Natural killer cell treated with Interleukin-12 subunit alpha and Interleukin-12 subunit beta and Interleukin-15 and Interleukin-18, amount 100 ng/mL, for 72 hours (primary cell): ENCODE measurements around the gene ABHD6. TPM values are rescaled to one million over a fixed set of nuclear protein-coding genes. Genes with fewer than 3 reads are reported as not detected.

Experiments used
- ATAC-seq, 2 donors: fragments of 150-1000 bp; cut with Tn5 transposase in 1 of 2; sonication (Bioruptor Pico), chemical (Tn5 transposase) in 1 of 2; 2 replicates each; pipeline ENCODE4 v1.10.0; 2021
- DNase-seq: peaks from one replicate; pipeline ENCODE4 v3.0.0; 2022; ENCODE audit warnings: low spot score
- H3K27ac Mint-ChIP-seq, 2 donors: 1 replicate in 1 of 2; 2 replicates in 1 of 2; pipeline ENCODE4 v1.8.0; 2022; ENCODE audit warnings: mixed read lengths in 2 of 2, mild to moderate bottlenecking in 1 of 2, moderate library complexity in 1 of 2
- H3K27me3 Mint-ChIP-seq, 2 donors: 1 replicate in 1 of 2; 2 replicates in 1 of 2; pipeline ENCODE4 v1.8.0; 2022; ENCODE audit warnings: mixed read lengths in 2 of 2
- H3K36me3 Mint-ChIP-seq: one replicate; pipeline ENCODE4 v1.8.0; 2022; ENCODE audit warnings: mixed read lengths
- H3K4me1 Mint-ChIP-seq, 2 donors: 1 replicate in 1 of 2; 2 replicates in 1 of 2; pipeline ENCODE4 v1.8.0; 2022; ENCODE audit warnings: low read depth in 2 of 2, mixed read lengths in 2 of 2, mild to moderate bottlenecking in 1 of 2
- H3K4me3 Mint-ChIP-seq: one replicate; pipeline ENCODE4 v1.8.0; 2022; ENCODE audit warnings: mixed read lengths
- H3K9me3 Mint-ChIP-seq: 2 replicates; pipeline ENCODE4 v1.8.0; 2022; ENCODE audit warnings: mixed read lengths
- total RNA-seq, 2 donors: library from RNA; stranded (reverse); gene quantifications; one replicate each; pipeline ENCODE4 v1.2.3, GENCODE V29; 2022

The ABHD6 gene
- total RNA-seq, 2 donors from 2014 or later, result 2.5 to 3.3 TPM

- peak overlapping the region; percentile 97 to 99 for H3K27ac Mint-ChIP-seq
- H3K4me1 Mint-ChIP-seq, result peaks cover 24 to 29% of the 10 kb centered on the region in 2 donors
- ATAC-seq (no peak), DNase-seq (no peak)
- H3K9me3 Mint-ChIP-seq, result no peaks in the 10 kb centered on the region
- peak overlapping the region; percentile 99 for H3K4me3 Mint-ChIP-seq
- H3K27me3 Mint-ChIP-seq, result peaks cover 2% of the 10 kb centered on the region in 2 donors
- peaks cover 12% of the 10 kb centered on the region for H3K36me3 Mint-ChIP-seq
These were observed 70.1 kb downstream of the ABHD6 start for GRCh38 chr3:58307639-58308215.

GRCh38 chr3:58308728-58309127 lies 71.1 kb downstream of the ABHD6 start:
- DNase-seq, result no peak
- Mint-ChIP-seq H3K4me1 (peaks cover 24 to 29% of the 10 kb centered on the region in 2 donors), H3K27ac (peak overlapping the region in 1 of 2 donors; percentile 63), H3K4me3 (no peak overlapping the region), H3K27me3 (no peaks in the 10 kb centered on the region), H3K36me3 (peaks cover 12% of the 10 kb centered on the region), H3K9me3 (no peaks in the 10 kb centered on the region)
- no peak for ATAC-seq

DNA sequence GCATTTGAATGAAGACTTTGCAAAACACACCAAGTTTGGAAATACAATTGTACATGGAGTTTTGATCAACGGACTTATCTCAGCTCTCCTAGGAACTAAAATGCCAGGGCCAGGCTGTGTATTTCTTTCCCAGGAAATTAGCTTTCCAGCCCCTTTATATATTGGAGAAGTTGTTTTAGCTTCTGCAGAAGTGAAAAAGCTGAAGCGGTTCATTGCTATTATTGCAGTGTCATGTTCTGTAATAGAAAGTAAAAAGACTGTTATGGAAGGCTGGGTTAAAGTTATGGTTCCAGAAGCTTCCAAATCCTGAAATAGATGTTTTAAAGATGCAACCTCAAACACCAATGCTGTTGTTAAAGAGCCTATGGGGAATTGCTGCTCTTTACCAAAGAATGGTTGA lies 80.2 kb downstream of the ABHD6 start:
- Mint-ChIP-seq H3K27ac (no peak overlapping the region), H3K4me1 (peaks cover 4 to 11% of the 10 kb centered on the region in 2 donors), H3K27me3 (no peaks in the 10 kb centered on the region), H3K9me3 (no peaks in the 10 kb centered on the region), H3K4me3 (no peak overlapping the region), H3K36me3 (peaks cover 16% of the 10 kb centered on the region)
- ATAC-seq (no peak), DNase-seq (no peak)

DNA sequence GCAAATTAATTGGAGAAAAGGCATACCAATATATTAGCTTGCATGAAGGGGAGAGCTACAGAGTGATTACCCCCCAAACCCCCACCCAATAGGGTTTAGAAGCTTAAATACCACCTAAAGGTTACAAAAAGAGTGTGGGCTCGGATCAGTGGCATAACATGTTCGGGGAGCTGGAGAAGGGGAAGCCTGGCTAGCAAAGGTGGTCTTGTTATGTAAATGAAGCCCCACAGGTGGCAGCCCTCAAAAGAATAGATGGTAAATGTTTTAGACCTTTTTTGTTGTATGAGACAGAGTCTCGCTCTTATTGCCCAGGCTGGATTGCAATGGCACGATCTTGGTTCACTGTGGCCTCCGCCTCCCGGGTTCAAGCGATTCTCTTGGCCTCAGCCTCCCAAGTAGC lies 84.2 kb downstream of the ABHD6 start:
- DNase-seq (no peak), ATAC-seq (no peak)
- Mint-ChIP-seq H3K4me1 (peaks cover 3 to 9% of the 10 kb centered on the region in 2 donors), H3K36me3 (peaks cover 8% of the 10 kb centered on the region), H3K27me3 (no peaks in the 10 kb centered on the region), H3K4me3 (no peak overlapping the region), H3K9me3 (no peaks in the 10 kb centered on the region), H3K27ac (no peak overlapping the region)

- ATAC-seq (no peak), DNase-seq (no peak)
- peaks cover 3 to 9% of the 10 kb centered on the region in 2 donors for H3K4me1 Mint-ChIP-seq
- H3K4me3 Mint-ChIP-seq, result no peak overlapping the region
- H3K27ac Mint-ChIP-seq, result no peak overlapping the region
- H3K36me3 Mint-ChIP-seq, result no peaks in the 10 kb centered on the region
- no peaks in the 10 kb centered on the region for H3K27me3 Mint-ChIP-seq
- H3K9me3 Mint-ChIP-seq, result no peaks in the 10 kb centered on the region
These were observed 85.2 kb downstream of the ABHD6 start for GRCh38 chr3:58322793-58323192.

- Mint-ChIP-seq H3K36me3 (no peaks in the 10 kb centered on the region), H3K27me3 (no peaks in the 10 kb centered on the region), H3K4me1 (peaks cover 3 to 9% of the 10 kb centered on the region in 2 donors), H3K27ac (peak overlapping the region; percentile 36 to 60), H3K4me3 (no peak overlapping the region), H3K9me3 (no peaks in the 10 kb centered on the region)
- DNase-seq (no peak), ATAC-seq (no peak)
These were observed 86.2 kb downstream of the ABHD6 start for GRCh38 chr3:58323529-58324390.

- Mint-ChIP-seq H3K4me3 (no peak overlapping the region), H3K4me1 (peaks cover 3 to 9% of the 10 kb centered on the region in 2 donors), H3K9me3 (no peaks in the 10 kb centered on the region), H3K36me3 (no peaks in the 10 kb centered on the region), H3K27ac (peak overlapping the region; percentile 36 to 60), H3K27me3 (no peaks in the 10 kb centered on the region)
- DNase-seq, result no peak
- no peak for ATAC-seq
These were observed 87.1 kb downstream of the ABHD6 start for GRCh38 chr3:58324391-58325390.

- Mint-ChIP-seq H3K9me3 (no peaks in the 10 kb centered on the region), H3K4me1 (peaks cover 3 to 9% of the 10 kb centered on the region in 2 donors), H3K36me3 (no peaks in the 10 kb centered on the region), H3K4me3 (no peak overlapping the region), H3K27ac (no peak overlapping the region), H3K27me3 (no peaks in the 10 kb centered on the region)
- ATAC-seq, result no peak
- DNase-seq, result no peak
These were observed 88.0 kb downstream of the ABHD6 start for GRCh38 chr3:58325525-58325992.

DNA sequence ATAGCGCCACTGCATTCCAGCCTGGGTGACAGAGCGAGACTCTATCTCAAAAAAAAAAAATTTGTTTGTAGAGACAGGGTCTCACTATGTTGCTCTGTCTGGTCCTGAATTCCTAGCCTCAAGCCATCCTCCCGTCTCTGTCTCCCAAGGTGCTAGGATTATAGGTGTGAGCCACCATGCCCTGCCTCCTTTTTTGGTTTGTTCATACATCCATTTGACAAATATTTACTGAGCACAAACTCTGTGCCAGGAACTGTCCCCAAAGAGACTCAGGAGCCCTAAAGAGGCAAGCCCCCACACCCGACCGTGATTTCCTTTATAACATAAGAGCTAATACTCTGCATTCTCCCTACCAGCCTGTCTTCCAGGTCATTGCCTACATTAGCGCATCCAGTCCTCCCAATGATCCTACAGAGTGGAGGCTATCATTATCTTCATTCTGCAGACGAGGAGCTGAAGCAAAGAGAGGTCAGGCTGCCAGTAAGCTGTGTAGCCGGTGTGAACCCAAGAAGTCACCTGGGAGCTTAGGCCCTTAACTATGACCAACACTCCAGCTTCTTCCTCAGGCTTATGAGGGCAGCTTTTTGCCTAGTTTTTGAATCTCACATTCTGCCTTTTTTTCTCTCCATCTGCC lies 88.8 kb downstream of the ABHD6 start:
- no peak overlapping the region for H3K4me3 Mint-ChIP-seq
- H3K9me3 Mint-ChIP-seq, result no peaks in the 10 kb centered on the region
- H3K27ac Mint-ChIP-seq, result no peak overlapping the region
- no peaks in the 10 kb centered on the region for H3K27me3 Mint-ChIP-seq
- DNase-seq (no peak), ATAC-seq (no peak)
- peaks cover 4 to 6% of the 10 kb centered on the region in 2 donors for H3K4me1 Mint-ChIP-seq
- H3K36me3 Mint-ChIP-seq, result no peaks in the 10 kb centered on the region

GRCh38 chr3:58329150-58329921 lies 91.7 kb downstream of the ABHD6 start:
- no peak overlapping the region for H3K27ac Mint-ChIP-seq
- H3K9me3 Mint-ChIP-seq, result no peaks in the 10 kb centered on the region
- H3K4me3 Mint-ChIP-seq, result no peak overlapping the region
- no peak for DNase-seq
- no peak for ATAC-seq
- no peaks in the 10 kb centered on the region for H3K36me3 Mint-ChIP-seq
- peaks cover 9 to 20% of the 10 kb centered on the region in 2 donors for H3K4me1 Mint-ChIP-seq
- no peaks in the 10 kb centered on the region for H3K27me3 Mint-ChIP-seq

GRCh38 chr3:58329922-58330413 lies 92.4 kb downstream of the ABHD6 start:
- H3K27ac Mint-ChIP-seq, result no peak overlapping the region
- H3K4me3 Mint-ChIP-seq, result no peak overlapping the region
- peaks cover 14 to 26% of the 10 kb centered on the region in 2 donors for H3K4me1 Mint-ChIP-seq
- no peaks in the 10 kb centered on the region for H3K27me3 Mint-ChIP-seq
- H3K9me3 Mint-ChIP-seq, result no peaks in the 10 kb centered on the region
- no peaks in the 10 kb centered on the region for H3K36me3 Mint-ChIP-seq
- DNase-seq, result no peak
- ATAC-seq, result no peak

GRCh38 chr3:58331593-58332152 lies 94.1 kb downstream of the ABHD6 start:
- DNase-seq, result no peak
- H3K4me3 Mint-ChIP-seq, result peak overlapping the region; percentile 74
- peaks cover 11% of the 10 kb centered on the region for H3K36me3 Mint-ChIP-seq
- no peaks in the 10 kb centered on the region for H3K27me3 Mint-ChIP-seq
- peak overlapping the region; percentile 77 to 81 for H3K27ac Mint-ChIP-seq
- H3K9me3 Mint-ChIP-seq, result no peaks in the 10 kb centered on the region
- H3K4me1 Mint-ChIP-seq, result peaks cover 24 to 41% of the 10 kb centered on the region in 2 donors
- no peak for ATAC-seq
